ENCODE data around the gene SLC2A13.
"Not testable (repeated sequence)": the region's sequence is repeated elsewhere in the genome, so short reads cannot be mapped to it uniquely, and the experiment has no call there.

The SLC2A13 gene

DNA sequence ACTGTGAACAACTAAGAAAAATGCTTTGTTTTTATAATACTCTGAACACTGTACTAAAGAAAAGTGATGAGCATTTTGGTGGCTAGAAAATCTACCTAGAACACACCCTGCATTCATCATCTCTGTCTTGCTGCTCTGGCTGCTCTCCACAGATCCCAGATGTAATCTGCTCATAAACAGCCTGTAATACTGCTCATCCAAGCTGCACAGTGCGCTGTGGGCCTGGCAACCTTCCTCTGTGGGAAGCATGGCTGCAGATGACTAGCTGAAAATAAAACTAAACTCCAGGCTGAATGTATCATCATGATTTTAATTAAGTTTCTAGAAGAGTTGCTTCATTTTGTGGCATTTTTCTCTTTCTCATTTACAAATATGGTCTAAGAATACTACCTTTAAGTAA is 200.7 kb downstream of the SLC2A13 start:
- DNase-seq (ENCODE audit: low read depth, low spot score), result no peak
- no peak overlapping the region for H3K4me3 ChIP-seq (ENCODE audit: low read length)

DNA sequence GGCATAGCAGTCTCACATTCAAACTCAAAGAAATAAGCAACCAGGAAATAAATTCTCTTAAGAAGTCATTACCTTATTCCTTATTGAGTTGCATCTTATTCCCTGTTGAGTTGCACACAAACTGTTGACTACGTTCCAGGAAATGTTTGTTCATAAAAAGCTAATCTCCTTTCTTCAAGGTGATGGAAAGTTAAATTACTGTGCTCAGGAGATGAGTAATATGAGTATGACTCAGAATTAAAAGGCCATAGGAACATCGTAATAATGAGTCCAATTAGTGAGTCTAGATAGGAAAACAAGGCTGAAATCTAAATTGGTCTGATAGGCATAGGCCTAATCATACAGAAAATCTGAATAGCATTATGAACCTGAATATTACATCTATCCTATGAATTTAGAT is 203.1 kb downstream of the SLC2A13 start:
- no peak overlapping the region for H3K4me3 ChIP-seq (ENCODE audit: low read length)
- DNase-seq (ENCODE audit: low read depth, low spot score), result no peak

DNA sequence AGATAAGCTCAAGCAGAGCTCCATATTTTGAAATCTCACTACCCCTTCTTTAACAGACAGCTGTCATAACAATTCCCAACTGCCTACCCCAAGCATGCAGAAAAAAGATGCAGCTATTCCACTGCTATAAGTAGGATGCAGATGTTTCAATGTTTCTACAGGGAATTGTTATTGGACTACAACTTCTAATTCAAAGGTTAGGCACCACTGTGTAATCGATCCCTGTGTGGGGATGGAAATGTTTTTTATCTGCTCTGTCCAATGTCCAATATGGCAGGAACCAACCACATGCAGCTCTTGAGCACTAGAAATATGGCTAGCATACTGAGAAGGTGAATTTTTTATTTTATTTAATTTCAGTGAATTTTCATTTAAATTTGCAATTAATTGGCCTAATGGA is 208.6 kb downstream of the SLC2A13 start:
- DNase-seq (ENCODE audit: low read depth, low spot score), result no peak
- no peak overlapping the region for H3K4me3 ChIP-seq (ENCODE audit: low read length)

- not testable (repeated sequence) for H3K4me3 ChIP-seq (ENCODE audit: low read length); DNase-seq (ENCODE audit: low read depth, low spot score)
These were observed 212.5 kb downstream of the SLC2A13 start for GRCh38 chr12:39893388-39893787.

DNA sequence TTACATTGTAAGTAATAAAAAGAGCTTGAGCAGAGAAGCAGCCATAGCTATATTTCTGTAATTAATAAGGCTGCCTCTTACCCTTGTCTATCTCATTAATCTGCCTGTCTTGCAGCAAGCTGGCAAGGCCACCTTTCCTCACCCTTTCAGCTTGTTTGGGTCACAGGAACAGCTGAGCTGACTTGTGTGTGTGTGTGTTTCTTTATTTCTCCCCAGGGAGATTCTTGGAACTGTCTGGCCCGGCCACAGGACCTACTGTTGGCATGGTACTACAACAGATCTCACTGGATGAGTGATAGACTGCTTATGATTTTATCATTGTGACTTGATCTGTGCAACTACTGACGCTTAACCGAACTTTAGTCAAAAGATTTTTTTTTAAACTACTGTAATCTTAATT is 213.7 kb downstream of the SLC2A13 start:
- no peak for DNase-seq (ENCODE audit: low read depth, low spot score)
- H3K4me3 ChIP-seq (ENCODE audit: low read length), result no peak overlapping the region

- DNase-seq (ENCODE audit: low read depth, low spot score), result no peak
These were observed 218.0 kb downstream of the SLC2A13 start for GRCh38 chr12:39887856-39888255.

DNA sequence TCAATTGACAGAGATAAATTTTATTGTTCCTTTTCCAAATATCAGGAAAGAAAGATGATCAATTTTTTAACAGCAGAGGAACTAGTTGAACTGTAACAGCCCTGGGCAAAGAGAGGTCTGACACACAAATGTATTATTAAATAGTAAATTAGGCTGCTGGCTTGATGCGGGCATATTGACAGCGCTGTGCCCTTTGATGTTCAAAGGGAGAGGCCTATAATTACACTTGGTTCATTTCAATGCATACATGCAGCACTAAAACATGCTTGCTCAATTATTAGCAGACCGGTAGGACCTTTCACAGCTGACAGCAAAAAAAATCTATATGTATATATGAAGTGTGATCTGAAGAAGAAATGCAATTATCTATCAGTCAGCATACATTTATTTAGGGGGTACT is 219.8 kb downstream of the SLC2A13 start:
- DNase-seq (ENCODE audit: low read depth, low spot score), result no peak
- no peak overlapping the region for H3K4me3 ChIP-seq (ENCODE audit: low read length)

More at GRCh38 chr12:39887856-39888255, 218.0 kb downstream of the SLC2A13 start:
- no peak overlapping the region for H3K4me3 ChIP-seq (ENCODE audit: low read length)

DNA sequence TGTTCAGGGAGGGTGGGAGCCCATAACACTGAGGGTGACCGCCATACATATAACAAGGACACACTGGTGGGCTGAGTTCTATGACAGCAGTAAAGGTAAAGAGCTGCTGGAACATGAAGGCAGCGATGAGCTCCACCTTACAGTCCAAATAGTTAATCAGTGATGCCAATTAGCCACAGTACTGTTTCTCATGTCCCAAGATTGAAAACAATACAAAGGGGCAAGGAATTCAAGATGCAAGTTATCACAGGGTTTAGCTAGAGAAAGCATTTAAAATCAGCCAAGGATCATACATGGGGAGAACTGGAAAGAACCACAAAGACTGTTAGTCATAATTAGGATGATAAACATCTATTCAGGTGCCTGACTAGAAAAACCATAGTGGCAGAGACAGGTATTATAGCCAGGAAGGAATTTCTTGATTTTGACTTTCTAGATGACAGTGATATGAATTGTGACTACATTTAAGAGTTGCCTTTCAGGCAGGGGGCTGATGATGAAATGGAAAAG is 221.2 kb downstream of the SLC2A13 start:
- H3K4me3 ChIP-seq (ENCODE audit: low read length), result no peak overlapping the region
- DNase-seq (ENCODE audit: low read depth, low spot score), result no peak

DNA sequence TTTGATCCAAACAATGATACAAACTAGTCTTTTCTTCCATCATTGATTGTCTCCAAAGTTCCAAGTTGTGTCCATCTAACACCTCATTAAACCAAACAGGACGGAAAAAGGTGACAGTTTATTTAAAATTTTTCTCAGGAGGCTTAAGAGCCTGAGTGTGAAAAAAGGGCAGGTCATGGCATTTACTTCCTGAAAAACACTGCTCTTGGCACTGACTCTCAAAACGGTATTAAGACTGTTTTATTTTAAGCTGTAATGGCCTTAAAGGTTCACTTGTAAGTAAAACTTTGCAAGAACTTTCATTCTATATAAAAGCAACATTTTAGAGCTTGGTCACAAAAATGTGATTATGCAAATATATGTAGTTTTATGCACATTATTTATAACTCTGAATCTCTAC is 222.5 kb downstream of the SLC2A13 start:
- no peak for DNase-seq (ENCODE audit: low read depth, low spot score)
- no peak overlapping the region for H3K4me3 ChIP-seq (ENCODE audit: low read length)

GRCh38 chr12:39878753-39879152 is 227.1 kb downstream of the SLC2A13 start:
- no peak overlapping the region for H3K4me3 ChIP-seq (ENCODE audit: low read length)
- no peak for DNase-seq (ENCODE audit: low read depth, low spot score)

DNA sequence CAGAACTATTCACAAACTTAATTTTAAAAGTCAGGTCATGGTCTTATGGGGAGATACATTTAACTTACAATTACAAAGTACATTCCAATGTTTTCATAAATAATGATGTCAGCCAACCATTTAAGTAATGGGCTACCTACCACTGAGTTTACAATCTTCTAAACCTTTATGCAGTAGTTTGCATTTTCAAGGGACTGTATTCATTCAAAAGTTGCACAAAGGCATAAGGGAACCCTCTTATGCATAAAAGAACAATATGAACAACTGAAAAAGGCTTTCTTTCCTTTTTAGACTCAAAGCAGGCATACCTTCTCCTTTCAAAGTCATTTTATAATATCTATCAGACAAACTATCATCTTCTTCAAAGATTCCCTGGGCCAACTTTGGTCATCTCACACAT is 230.2 kb downstream of the SLC2A13 start:
- H3K4me3 ChIP-seq (ENCODE audit: low read length), result no peak overlapping the region
- DNase-seq (ENCODE audit: low read depth, low spot score), result no peak

DNA sequence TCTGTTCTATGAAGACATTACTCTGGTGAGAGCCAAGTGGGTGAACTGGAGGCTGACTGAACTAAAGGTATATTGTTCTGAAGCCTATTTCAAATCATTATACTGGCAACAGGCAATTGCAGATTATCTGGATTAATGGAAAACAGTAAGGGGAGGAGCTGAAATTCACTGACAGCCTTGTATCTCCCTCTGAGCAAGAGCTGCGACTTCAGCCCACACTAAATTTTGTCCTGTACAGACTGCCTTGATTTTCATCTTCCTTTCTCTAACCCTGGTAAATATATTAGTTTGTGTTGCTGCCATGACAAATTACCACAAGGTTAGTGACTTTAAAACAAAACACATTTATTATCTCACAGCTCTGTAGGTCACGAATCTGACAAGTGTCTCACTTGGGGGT is 231.1 kb downstream of the SLC2A13 start:
- H3K4me3 ChIP-seq (ENCODE audit: low read length), result no peak overlapping the region
- DNase-seq (ENCODE audit: low read depth, low spot score), result no peak

DNA sequence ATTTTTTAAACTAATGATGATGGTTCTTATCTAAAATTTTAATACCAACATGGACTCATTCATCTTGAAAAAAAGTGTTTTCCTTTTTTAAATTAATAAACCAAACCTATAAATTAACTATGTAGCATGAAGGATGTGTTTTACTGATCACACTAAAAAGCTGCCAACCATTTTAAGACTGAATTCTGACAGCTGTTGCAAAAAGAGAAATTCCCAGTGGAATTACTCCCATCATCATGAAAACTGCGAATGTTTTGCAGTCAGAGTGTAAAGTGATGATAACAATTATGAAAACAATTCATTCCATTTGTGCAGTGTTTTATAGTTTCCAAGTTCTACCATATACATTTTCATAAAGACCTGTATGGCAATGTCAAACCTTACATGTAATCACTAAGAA is 232.8 kb downstream of the SLC2A13 start:
- H3K4me3 ChIP-seq (ENCODE audit: low read length), result no peak overlapping the region
- no peak for DNase-seq (ENCODE audit: low read depth, low spot score)

GRCh38 chr12:39872425-39872824 is 233.5 kb downstream of the SLC2A13 start:
- H3K4me3 ChIP-seq (ENCODE audit: low read length), result no peak overlapping the region
- DNase-seq (ENCODE audit: low read depth, low spot score), result no peak

GRCh38 chr12:39868328-39868725 is 237.6 kb downstream of the SLC2A13 start:
- DNase-seq (ENCODE audit: low read depth, low spot score), result no peak
- no peak overlapping the region for H3K4me3 ChIP-seq (ENCODE audit: low read length)

DNA sequence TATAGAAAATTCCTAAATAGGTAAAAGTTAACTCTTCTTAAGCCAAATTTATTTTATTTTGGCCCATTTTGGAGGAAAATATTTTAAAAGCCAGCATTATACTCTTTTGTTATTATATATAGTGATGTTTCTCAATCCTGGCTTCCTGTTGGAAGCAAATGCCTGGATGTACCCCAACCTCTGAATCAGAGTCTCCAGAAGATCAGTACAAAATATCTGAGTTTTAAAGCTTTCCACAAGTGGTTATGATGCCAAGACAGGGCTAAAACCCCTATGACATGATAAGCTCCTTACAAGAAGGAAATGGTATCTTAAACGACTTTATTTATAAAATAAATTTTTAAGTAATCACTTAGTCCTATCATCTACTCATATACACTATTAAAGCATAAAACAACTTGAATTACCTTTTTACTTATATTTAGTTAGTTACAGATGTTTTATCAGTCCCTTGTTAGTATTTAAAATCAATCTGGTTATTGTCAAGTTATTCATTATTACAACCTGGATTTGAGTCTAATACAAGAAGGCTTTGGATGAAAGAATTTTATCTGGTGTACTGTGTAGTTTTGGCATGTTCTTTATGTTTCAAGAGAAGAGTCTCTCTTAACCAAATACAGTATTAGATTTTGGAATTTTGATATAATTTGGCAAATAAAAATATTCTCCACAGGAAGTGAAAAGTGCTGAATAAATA is 238.1 kb downstream of the SLC2A13 start:
- no peak overlapping the region for H3K4me3 ChIP-seq (ENCODE audit: low read length)
- DNase-seq (ENCODE audit: low read depth, low spot score), result no peak

DNA sequence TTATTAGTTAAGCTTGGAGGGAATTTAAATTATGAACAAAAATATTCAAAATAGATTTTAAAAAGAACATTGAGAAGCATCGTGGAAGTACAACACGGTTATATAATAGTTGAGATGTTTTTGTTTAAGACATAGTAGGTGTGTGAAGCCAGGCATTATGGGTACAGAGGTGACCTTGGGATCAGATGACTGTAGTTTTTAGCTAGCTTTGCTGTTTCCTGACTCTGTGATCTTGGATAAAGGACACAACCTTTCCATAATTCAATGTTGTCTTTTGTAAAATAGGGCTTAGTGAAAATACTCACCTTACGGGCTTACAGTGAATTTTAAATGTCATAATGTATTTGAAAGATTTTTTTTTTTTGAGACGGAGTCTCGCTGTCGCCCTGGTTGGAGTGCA is 239.7 kb downstream of the SLC2A13 start:
- no peak for DNase-seq (ENCODE audit: low read depth, low spot score)
- H3K4me3 ChIP-seq (ENCODE audit: low read length), result no peak overlapping the region

GRCh38 chr12:39860695-39861094 is 245.2 kb downstream of the SLC2A13 start:
- no peak for DNase-seq (ENCODE audit: low read depth, low spot score)
- no peak overlapping the region for H3K4me3 ChIP-seq (ENCODE audit: low read length)

DNA sequence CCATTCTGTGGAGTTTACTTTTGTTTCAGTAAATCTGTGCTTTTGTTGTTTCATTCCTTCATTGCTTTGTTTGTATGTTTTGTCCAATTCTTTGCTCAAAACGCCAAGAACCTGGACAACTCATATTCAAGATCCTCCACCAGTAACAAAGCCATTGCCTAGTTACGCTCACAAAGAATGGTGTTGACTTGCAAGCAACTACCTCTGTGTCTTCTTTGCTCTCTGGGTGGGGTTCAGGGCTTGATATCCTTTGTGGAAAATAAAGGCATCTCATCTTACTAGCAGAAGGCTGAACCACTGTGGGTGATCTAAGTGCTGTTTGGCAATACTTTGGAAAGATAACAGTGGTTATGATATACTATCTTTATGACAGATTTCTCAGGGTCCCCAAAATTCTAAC is 252.9 kb downstream of the SLC2A13 start:
- H3K4me3 ChIP-seq (ENCODE audit: low read length), result no peak overlapping the region
- DNase-seq (ENCODE audit: low read depth, low spot score), result no peak

- DNase-seq (ENCODE audit: low read depth, low spot score), result no peak
- H3K4me3 ChIP-seq (ENCODE audit: low read length), result no peak overlapping the region
These were observed 253.5 kb downstream of the SLC2A13 start for GRCh38 chr12:39852346-39852745.

DNA sequence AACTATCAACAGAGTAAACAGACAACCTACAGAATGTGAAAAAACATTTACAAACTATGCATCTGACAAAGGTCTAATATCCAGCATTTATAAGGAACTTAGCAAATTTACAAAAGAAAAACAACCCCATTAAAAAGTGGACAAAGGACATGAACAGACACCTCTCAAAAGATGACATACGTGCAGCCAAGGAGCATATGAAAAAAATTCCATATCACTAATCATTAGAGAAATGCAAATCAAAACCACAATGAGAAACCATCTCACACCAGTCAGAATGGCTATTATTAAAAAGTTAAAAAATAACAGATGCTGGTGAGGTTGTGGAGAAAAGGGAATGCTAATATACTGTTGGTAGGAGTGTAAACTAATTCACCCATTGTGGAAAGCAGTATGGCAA is 257.7 kb downstream of the SLC2A13 start:
- not testable (repeated sequence) for H3K4me3 ChIP-seq (ENCODE audit: low read length); DNase-seq (ENCODE audit: low read depth, low spot score)

Measured in Jurkat, Clone E6-1 (cell line).